HepG2 (cell line): ENCODE data around the gene ANKS4B. TPM values are rescaled to one million over a fixed set of nuclear protein-coding genes. Genes with fewer than 3 reads are reported as not detected.

ENCODE experiments used
- ATAC-seq: fragments of 200-7000 bp; cut with Tn5 transposase; 3 replicates; pipeline ENCODE4 v1.9.1; 2020; ENCODE audit warnings: mild to moderate bottlenecking, moderate library complexity
- BruUV-seq: library from RNA; stranded (reverse); fragments of 400-500 nt; replicated peaks from 2 replicates; lab custom pipeline; 2021; lab: Mats Ljungman, UMichigan
- CTCF ChIA-PET: fragments of 300-600 bp; formaldehyde crosslinking; extraction: SDS; loops from one replicate; lab custom pipeline; 2021; ENCODE audit warnings: low total read pairs, inconsistent platforms, low intra/inter-chr PET ratio; lab: Yijun Ruan, JAX
- POLR2A ChIA-PET: fragments of 350-600 bp; sonication (Branson Sonifier 250); formaldehyde crosslinking; loops from one replicate; lab custom pipeline; 2020; ENCODE audit warnings: antibody characterized with exemption, inconsistent platforms; lab: Yijun Ruan, JAX
- DNase-seq: peaks from one replicate; pipeline ENCODE4 v3.0.0-alpha.2; 2015; ENCODE audit warnings: low spot score
- FAIRE-seq: peaks from 3 replicates; lab custom pipeline; 2011; peaks lifted over from hg19 to GRCh38; lab: Jason Lieb, UNC
- H2AFZ ChIP-seq: one replicate; pipeline ENCODE4 v1.6.1; 2011; ENCODE audit warnings: low read length, inconsistent platforms
- H3K27ac ChIP-seq: fragments of 300-600 bp; 3 replicates; pipeline ENCODE4 v1.8.0; 2011; ENCODE audit warnings: mixed run types, mild to moderate bottlenecking, mixed read lengths, low read length, inconsistent platforms; ENCODE audit not compliant: insufficient read depth; ENCODE audit errors: extremely low read length
- H3K27me3 ChIP-seq, 2 experiments: fragments of 200-600 bp in 1 of 2; 2 replicates in 1 of 2; 3 replicates in 1 of 2; pipeline versions ENCODE4 v1.6.0 to v1.8.0; 2011; ENCODE audit warnings: low read length in 2 of 2, mild to moderate bottlenecking in 2 of 2, moderate library complexity in 2 of 2, inconsistent platforms in 1 of 2; ENCODE audit not compliant: insufficient read depth in 2 of 2, control insufficient read depth in 1 of 2
- H3K36me3 ChIP-seq, 2 experiments: fragments of 200-600 bp in 1 of 2; replicated peaks in 1 of 2; 2 replicates in 1 of 2; 3 replicates in 1 of 2; pipeline versions ENCODE4 v1.5.1 to v1.8.0; 2011; ENCODE audit warnings: low read length in 2 of 2, inconsistent platforms in 1 of 2; ENCODE audit not compliant: insufficient read depth in 2 of 2, control insufficient read depth in 1 of 2
- H3K4me1 ChIP-seq: 2 replicates; pipeline ENCODE4 v1.5.1; 2012; ENCODE audit warnings: low read length, inconsistent platforms; ENCODE audit not compliant: insufficient read depth
- H3K4me2 ChIP-seq: 2 replicates; pipeline ENCODE4 v1.6.0; 2011; ENCODE audit warnings: low read depth, low read length, inconsistent platforms
- H3K4me3 ChIP-seq, 3 experiments: fragments of 200-600 bp in 1 of 3; sonication (generic), shearing (Covaris generic) in 1 of 3; replicated peaks in 1 of 3; 2 replicates each; pipeline ENCODE4 v1.5.1; 2011 to 2016; ENCODE audit warnings: low read length in 3 of 3, inconsistent platforms in 2 of 3, low read depth in 2 of 3, mild to moderate bottlenecking in 2 of 3, control low read depth in 1 of 3, mixed read lengths in 1 of 3; ENCODE audit not compliant: insufficient read depth in 1 of 3
- H3K79me2 ChIP-seq: one replicate; pipeline ENCODE4 v1.6.1; 2011; ENCODE audit warnings: low read length, inconsistent platforms; ENCODE audit not compliant: insufficient read depth
- H3K9ac ChIP-seq: 2 replicates; pipeline ENCODE4 v1.6.0; 2011; ENCODE audit warnings: mild to moderate bottlenecking, low read depth, low read length, inconsistent platforms; ENCODE audit not compliant: insufficient read depth
- H3K9me3 ChIP-seq: 2 replicates; pipeline ENCODE4 v1.5.1; 2012; ENCODE audit warnings: mild to moderate bottlenecking, low read length
- H4K20me1 ChIP-seq: 2 replicates; pipeline ENCODE4 v1.6.0; 2011; ENCODE audit warnings: inconsistent platforms, mild to moderate bottlenecking, low read length, moderate library complexity; ENCODE audit not compliant: insufficient read depth
- SMARCE1 ChIP-seq: fragments of 450-650 bp; IDR thresholded peaks from 2 replicates; pipeline ENCODE4 v1.6.1; 2017; ENCODE audit warnings: borderline replicate concordance
- ZNF205 ChIP-seq: IDR thresholded peaks from 2 replicates; pipeline ENCODE4 v1.6.1; 2018; ENCODE audit warnings: missing biosample characterization, missing genetic modification reagents
- ZNF431 ChIP-seq: sonication (generic); formaldehyde crosslinking; IDR thresholded peaks from 2 replicates; pipeline ENCODE4 v1.9.0; 2022; ENCODE audit warnings: missing genetic modification reagents, low read depth, mild to moderate bottlenecking, borderline replicate concordance
- ZNF468 ChIP-seq: sonication (generic); formaldehyde crosslinking; IDR thresholded peaks from 2 replicates; pipeline ENCODE4 v1.8.0; 2022; ENCODE audit warnings: mild to moderate bottlenecking, moderate library complexity, missing genetic modification reagents
- ZNF670 ChIP-seq: sonication (generic); formaldehyde crosslinking; IDR thresholded peaks from 2 replicates; pipeline ENCODE4 v1.8.0; 2022; ENCODE audit warnings: mild to moderate bottlenecking, missing genetic modification reagents, borderline replicate concordance
- WGBS: methylation state at CpG from one replicate; pipeline ENCODE4 v1.1.6; 2017; ENCODE audit warnings: low lambda C conversion rate; 5-methylcytosine and 5-hydroxymethylcytosine counted together
- in situ Hi-C: cut with HindIII; loops from 2 replicates; pipeline ENCODE4 v1.10.0; 2017; ENCODE audit warnings: low pct_unique_long_range_greater_than_20kb; ENCODE audit not compliant: extremely low pct_ligation_motif_present
- intact Hi-C: fragments of 100-400 bp; cut with micrococcal nuclease; formaldehyde crosslinking; loops from one replicate; pipeline ENCODE4 v1.10.0; 2022; ENCODE audit not compliant: unreplicated experiment
- polyA plus RNA-seq, 8 experiments: library from polyadenylated mRNA; depleted of rRNA in 3 of 8; stranded (reverse) in 7 of 8; unstranded in 1 of 8; fragments of >200 nt; fragmentation: Illumina TruSeq in 4 of 8; extraction: Trizol in 4 of 8; gene quantifications; 2 replicates each; pipeline versions ENCODE4 v1.2.1 to v1.2.3, GENCODE V29; 2011 to 2016; ENCODE audit warnings: low read depth in 4 of 8, missing spikeins in 1 of 8, mixed read lengths in 1 of 8; ENCODE audit not compliant: insufficient read depth in 1 of 8
- total RNA-seq, 5 experiments: library from RNA; depleted of rRNA; stranded (reverse); fragments of >200 nt; fragmentation: Illumina TruSeq; extraction: Trizol; gene quantifications; 2 replicates each; pipeline ENCODE4 v1.2.3, GENCODE V29; 2016; ENCODE audit warnings: low read depth in 1 of 5
- TF ChIP-seq, protein P1 (sequence below): sonication (generic); formaldehyde crosslinking; IDR thresholded peaks from 2 replicates; pipeline ENCODE4 v1.5.1; 2020; ENCODE audit warnings: mild to moderate bottlenecking, missing genetic modification reagents, moderate library complexity

Gene ANKS4B
- total and polyA plus RNA-seq, 2 of the 13 experiments (the other 11 are each of a cell fraction or from before 2014, with no cell fraction given) = 6.5 to 30.0 TPM

DNA sequence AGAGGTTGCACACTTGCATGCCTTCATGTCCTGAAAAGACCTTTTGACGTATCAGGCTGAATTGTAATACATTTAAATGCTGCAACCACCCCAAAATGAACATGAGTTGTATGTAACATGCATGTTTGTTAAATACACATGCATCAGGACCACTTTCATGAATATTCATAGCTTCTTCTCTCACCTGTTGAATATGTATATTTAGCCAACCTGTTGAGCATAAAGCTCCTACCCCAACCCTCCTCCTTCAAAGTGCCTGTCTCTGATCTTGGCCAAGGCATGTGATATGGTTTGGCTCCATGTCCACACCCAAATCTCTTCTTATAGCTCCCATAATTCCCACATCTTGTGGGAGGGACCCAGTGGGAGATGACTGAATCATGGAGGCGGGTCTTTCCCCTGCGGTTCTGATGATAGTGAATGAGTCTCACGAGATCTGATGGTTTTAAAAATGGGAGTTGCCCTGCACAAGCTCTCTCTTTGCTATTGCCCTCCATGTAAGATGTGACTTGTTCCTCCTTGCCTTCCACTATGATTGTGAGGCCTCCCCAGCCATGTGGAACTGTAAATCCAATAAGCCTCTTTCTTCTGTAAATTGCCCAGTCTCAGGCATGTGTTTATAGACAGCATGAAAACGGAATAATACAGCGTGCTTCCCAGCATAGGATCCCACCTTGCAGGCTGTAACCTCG is 48.3 kb downstream of the ANKS4B start:
- no peak overlapping the region for H2AFZ ChIP-seq
- H3K4me1 ChIP-seq = peaks cover 29% of the 10 kb centered on the region
- H3K27me3 ChIP-seq = peaks cover 0 to 26% of the 10 kb centered on the region in 2 experiments; a peak in 4 of 5 replicates
- WGBS = 27% methylated on average over 7 of the region's 7 CpGs
- no peak overlapping the region for H3K9ac ChIP-seq
- in situ Hi-C loops = no loop called here
- no peaks in the 10 kb centered on the region for H3K36me3 ChIP-seq
- ChIA-PET POLR2A (no interaction called here), CTCF (no interaction called here)
- no peaks in the 10 kb centered on the region for H4K20me1 ChIP-seq
- no peak for FAIRE-seq
- DNase-seq = no peak
- no TSS peak for BruUV-seq
- H3K4me2 ChIP-seq = no peak overlapping the region
- no peak overlapping the region for H3K4me3 ChIP-seq
- TF ChIP-seq SMARCE1 (no peak), ZNF670 (CRISPR knock-in tag) (no peak), ZNF431 (peak; percentile 95)
- TF ChIP-seq, all 625 proteins: peak for 1
- no peak overlapping the region for H3K27ac ChIP-seq
- intact Hi-C loops = loop anchor here (10.0 kb wide), 1 partner anchor 273 kb away; no protein-coding TSS in a partner anchor
- no peak for ATAC-seq
- H3K9me3 ChIP-seq = no peaks in the 10 kb centered on the region
- H3K79me2 ChIP-seq = no peaks in the 10 kb centered on the region

DNA sequence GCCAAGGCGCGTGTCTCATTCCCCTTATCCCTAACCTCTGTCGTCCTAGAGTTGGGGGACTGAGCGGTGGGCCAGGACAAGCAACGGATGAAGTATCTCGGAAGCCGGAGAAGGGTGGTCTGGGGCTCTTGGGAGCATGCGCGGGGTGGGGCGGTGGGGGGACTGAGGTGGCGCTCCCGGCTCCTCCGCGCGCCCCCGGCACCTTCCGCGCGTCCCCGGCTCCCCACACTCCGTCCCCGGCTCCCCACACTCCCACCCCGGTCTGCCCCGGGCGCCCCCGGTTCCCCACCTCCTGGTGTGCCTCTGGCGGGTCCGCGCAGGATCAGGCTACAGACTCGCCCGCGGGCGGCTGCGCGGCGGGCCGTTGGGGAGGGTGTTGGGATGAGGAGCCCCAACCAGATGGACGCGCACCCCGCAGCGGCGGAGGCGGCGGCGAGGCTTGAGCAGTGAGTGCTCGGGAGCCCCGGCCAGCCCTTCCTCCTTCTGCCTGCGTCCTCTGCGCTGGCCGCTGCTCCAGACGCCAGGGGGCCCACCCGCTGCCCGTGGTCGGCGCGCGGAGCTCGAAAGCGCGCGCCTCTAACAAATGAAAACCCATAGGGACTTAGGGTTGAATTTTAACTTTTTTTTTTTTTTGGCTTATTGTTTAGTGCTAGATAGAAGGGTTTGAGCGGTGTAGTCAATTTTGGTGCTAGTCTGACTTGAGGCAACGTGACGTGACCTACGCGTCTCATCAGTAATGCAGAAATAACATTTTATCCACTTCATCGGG is 50.2 kb downstream of the ANKS4B start:
- in situ Hi-C loops = no loop called here
- peak overlapping the region; percentile 90 for H3K4me2 ChIP-seq
- TF ChIP-seq, protein P1, sequence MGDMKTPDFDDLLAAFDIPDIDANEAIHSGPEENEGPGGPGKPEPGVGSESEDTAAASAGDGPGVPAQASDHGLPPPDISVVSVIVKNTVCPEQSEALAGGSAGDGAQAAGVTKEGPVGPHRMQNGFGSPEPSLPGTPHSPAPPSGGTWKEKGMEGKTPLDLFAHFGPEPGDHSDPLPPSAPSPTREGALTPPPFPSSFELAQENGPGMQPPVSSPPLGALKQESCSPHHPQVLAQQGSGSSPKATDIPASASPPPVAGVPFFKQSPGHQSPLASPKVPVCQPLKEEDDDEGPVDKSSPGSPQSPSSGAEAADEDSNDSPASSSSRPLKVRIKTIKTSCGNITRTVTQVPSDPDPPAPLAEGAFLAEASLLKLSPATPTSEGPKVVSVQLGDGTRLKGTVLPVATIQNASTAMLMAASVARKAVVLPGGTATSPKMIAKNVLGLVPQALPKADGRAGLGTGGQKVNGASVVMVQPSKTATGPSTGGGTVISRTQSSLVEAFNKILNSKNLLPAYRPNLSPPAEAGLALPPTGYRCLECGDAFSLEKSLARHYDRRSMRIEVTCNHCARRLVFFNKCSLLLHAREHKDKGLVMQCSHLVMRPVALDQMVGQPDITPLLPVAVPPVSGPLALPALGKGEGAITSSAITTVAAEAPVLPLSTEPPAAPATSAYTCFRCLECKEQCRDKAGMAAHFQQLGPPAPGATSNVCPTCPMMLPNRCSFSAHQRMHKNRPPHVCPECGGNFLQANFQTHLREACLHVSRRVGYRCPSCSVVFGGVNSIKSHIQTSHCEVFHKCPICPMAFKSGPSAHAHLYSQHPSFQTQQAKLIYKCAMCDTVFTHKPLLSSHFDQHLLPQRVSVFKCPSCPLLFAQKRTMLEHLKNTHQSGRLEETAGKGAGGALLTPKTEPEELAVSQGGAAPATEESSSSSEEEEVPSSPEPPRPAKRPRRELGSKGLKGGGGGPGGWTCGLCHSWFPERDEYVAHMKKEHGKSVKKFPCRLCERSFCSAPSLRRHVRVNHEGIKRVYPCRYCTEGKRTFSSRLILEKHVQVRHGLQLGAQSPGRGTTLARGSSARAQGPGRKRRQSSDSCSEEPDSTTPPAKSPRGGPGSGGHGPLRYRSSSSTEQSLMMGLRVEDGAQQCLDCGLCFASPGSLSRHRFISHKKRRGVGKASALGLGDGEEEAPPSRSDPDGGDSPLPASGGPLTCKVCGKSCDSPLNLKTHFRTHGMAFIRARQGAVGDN = peak; percentile 78
- TF ChIP-seq ZNF205 (CRISPR knock-in tag) (0 out of 2 replicates have a peak, but pooled peaks have one; percentile 66), ZNF468 (CRISPR knock-in tag) (no peak)

More for the DNA sequence above, 50.2 kb downstream of the ANKS4B start:
- Histone ChIP-seq H3K36me3 (no peaks in the 10 kb centered on the region), H3K27ac (no peak overlapping the region), H3K27me3 (peaks cover 0 to 18% of the 10 kb centered on the region in 2 experiments; a peak in 4 of 5 replicates), H2AFZ (no peak overlapping the region), H3K4me3 (peak overlapping the region; percentile 64 to 77 (median 74)), H3K9me3 (no peaks in the 10 kb centered on the region), H3K4me1 (peaks cover 13% of the 10 kb centered on the region), H3K9ac (peak overlapping the region; percentile 49; the same call in 1 of the 2 replicates), H4K20me1 (no peaks in the 10 kb centered on the region), H3K79me2 (no peaks in the 10 kb centered on the region)
- FAIRE-seq (no peak), DNase-seq (peak; percentile 51), ATAC-seq (peak; percentile 99)
- BruUV-seq = no TSS peak
- ChIA-PET POLR2A (interaction anchor here (0.8 to 2.5 kb wide), 5 partner anchors 10 to 50 kb away, joined by 3 to 9 read pairs (median 3); partner anchors contain the start of gene ANKS4B), CTCF (interaction anchor here (1.0 to 1.5 kb wide), 2 partner anchors 17 to 33 kb away, joined by 3 to 9 read pairs; no protein-coding TSS in a partner anchor)
- intact Hi-C loops = loop anchor here (1.0 to 10.0 kb wide), 3 partner anchors 17 to 271 kb away; no protein-coding TSS in a partner anchor
- 6% methylated on average over 49 of the region's 67 CpGs for WGBS
